ENCODE results near the gene RFTN1. TPM values are rescaled to one million over a fixed set of nuclear protein-coding genes. Genes with fewer than 3 reads are reported as not detected.

RFTN1 gene
- total RNA-seq, 2 experiments from 2014 or later: 95.9 to 109 TPM

DNA sequence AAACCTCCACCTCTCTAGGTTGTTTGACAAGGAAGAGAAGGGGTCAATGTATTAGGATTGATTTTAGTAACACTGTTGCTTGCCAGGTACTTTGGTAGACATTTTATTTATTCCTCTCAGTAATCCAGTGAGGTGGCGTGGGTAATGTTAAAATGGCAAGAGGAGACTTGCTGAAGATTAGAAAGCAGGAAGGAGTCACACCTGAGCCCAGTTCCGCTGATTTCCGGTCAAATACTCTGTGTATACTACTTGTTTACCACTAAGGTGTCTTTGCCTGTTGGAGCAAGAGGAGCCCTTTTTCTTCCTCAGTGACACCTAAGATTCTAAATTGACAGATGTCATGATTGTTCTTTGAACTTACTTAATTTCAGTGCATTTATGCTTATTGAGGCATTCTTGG is 246.8 kb downstream of the RFTN1 start:
- H3K27me3 Mint-ChIP-seq (ENCODE audit: low read depth): no peaks in the 10 kb centered on the region
- no peak for DNase-seq
- H3K4me3 Mint-ChIP-seq: peak overlapping the region; percentile 44
- H3K36me3 Mint-ChIP-seq (ENCODE audit: low read depth): peaks cover 14% of the 10 kb centered on the region
- no peaks in the 10 kb centered on the region for H3K9me3 Mint-ChIP-seq
- no peak overlapping the region for H3K27ac Mint-ChIP-seq
- CTCF ChIA-PET: interaction anchor here (0.6 to 7.3 kb wide), 10 partner anchors 15 to 335 kb away, joined by 3 to 44 read pairs (median 7); no protein-coding TSS in a partner anchor
- intact Hi-C loops (cut with micrococcal nuclease): no loop called here
- peaks cover 31% of the 10 kb centered on the region for H3K4me1 Mint-ChIP-seq (ENCODE audit: low read depth)

Other genes starting within 250 kb of the RFTN1 start
- gene DPH3, start 248.8 kb downstream of the RFTN1 start, total RNA-seq: 10 to 100 TPM; 16.1 to 17.0 TPM
- gene OXNAD1, start 248.5 kb downstream of the RFTN1 start, total RNA-seq: 10 to 100 TPM; 32.4 to 34.2 TPM
- not detected for gene DAZL, start 91.7 kb upstream of the RFTN1 start, total RNA-seq

All from activated naive CD4-positive, alpha-beta T cell treated with anti-CD3 and anti-CD28 coated beads for 36 hours (primary cell).